Esophagus squamous epithelium (tissue), 4 donors: Measurements from ENCODE around the gene TM4SF18.

Source experiments
- POLR2A ChIP-seq, 4 donors: fragments of 450-650 bp; IDR thresholded peaks; one replicate each; pipeline ENCODE4 v1.6.1; 2017; ENCODE audit warnings: antibody characterized with exemption in 4 of 4, mild to moderate bottlenecking in 4 of 4, moderate library complexity in 3 of 4
- TF ChIP-seq, protein P1 (sequence below), 6 experiments: fragments of 450-650 bp in 4 of 6; fragments of 200-600 bp in 2 of 6; sonication (generic) in 2 of 6; IDR thresholded peaks; one replicate each; pipeline ENCODE4 v1.5.1; 2016 to 2019; ENCODE audit warnings: antibody characterized with exemption in 6 of 6, mild to moderate bottlenecking in 4 of 6, moderate library complexity in 4 of 6

DNA sequence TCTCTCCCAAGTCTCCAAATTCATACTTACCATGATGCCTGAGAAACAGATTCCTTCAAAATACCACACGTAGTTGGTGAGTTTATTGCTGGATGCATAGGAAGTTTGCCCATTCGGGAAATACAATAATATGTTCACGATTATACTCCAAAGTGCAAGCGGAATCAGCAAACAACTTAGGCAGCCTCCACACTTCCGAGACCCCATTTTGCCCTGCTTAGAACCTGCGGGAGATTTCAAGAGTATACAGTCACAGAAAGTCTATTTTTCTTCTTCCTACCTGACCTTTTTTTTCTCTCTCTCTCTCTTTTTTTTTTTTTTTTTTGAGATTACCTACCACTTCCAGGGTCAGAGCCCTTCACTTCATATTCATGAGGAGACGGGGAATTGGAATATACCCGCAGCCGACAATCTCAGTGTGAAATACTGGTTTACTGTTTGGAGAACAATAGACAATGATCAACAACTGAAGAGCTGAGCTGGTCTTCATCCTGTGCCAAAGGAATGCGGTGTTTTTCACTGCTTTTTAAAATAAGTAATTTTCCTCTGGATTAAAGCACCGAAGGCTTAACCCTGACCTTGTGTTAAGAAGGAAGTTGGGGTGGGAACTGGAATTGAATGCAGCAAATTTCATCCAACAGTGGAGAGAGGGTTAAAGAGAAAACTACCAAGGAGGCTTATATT, at the start of gene TM4SF18:
- TF ChIP-seq, protein P1, sequence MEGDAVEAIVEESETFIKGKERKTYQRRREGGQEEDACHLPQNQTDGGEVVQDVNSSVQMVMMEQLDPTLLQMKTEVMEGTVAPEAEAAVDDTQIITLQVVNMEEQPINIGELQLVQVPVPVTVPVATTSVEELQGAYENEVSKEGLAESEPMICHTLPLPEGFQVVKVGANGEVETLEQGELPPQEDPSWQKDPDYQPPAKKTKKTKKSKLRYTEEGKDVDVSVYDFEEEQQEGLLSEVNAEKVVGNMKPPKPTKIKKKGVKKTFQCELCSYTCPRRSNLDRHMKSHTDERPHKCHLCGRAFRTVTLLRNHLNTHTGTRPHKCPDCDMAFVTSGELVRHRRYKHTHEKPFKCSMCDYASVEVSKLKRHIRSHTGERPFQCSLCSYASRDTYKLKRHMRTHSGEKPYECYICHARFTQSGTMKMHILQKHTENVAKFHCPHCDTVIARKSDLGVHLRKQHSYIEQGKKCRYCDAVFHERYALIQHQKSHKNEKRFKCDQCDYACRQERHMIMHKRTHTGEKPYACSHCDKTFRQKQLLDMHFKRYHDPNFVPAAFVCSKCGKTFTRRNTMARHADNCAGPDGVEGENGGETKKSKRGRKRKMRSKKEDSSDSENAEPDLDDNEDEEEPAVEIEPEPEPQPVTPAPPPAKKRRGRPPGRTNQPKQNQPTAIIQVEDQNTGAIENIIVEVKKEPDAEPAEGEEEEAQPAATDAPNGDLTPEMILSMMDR (IDR thresholded peaks at IDR 0.05), result no peak
- TF ChIP-seq POLR2A (IDR thresholded peaks at IDR 0.05), result no peak
